ENCODE results near the gene PRKCE. TPM values are rescaled to one million over a fixed set of nuclear protein-coding genes. Genes with fewer than 3 reads are reported as not detected.

Gene PRKCE
- total and polyA plus RNA-seq, 11 donors, result 4.1 to 22.3 (median 16.2) TPM

DNA sequence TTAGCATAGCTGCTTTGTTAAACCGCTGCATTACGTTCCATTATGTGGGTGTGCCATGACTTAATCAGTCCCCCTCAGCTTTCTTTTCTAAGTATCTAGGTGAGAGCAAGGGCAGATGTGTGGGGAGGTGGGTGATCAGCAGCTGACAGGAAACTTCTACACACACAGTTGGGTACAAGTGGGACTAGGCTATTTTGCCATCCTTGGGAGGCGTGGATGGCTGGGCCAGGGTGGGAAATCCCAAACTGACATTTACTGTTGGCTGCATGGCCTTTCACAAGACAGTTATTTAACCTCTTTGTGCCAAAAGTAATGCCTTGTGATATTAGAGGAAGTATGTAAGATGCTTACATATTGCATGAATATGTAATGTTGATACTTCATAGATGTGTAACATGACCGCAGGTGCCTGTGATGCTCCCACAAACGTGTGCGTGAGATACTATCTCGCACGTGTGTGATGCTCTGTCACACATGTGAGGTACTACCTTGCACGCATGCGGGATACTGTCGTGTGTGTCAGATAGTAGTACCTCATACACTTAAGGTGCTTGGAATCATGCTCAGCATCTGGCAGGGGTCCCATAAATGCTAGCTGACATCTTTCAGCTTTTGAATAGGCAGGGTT is 314.5 kb downstream of the PRKCE start:
- intact Hi-C loops (cut with DNase I), result no loop called here
- DNase-seq (no peak), ATAC-seq (no peak)
- no peaks in the 10 kb centered on the region for H3K36me3 ChIP-seq
- no peak overlapping the region for H3K4me3 ChIP-seq
- H3K27me3 ChIP-seq, result no peaks in the 10 kb centered on the region
- no peaks in the 10 kb centered on the region for H3K9me3 ChIP-seq
- TF ChIP-seq CTCF (IDR thresholded peaks at IDR 0.05), result no peak
- TF ChIP-seq POLR2A (IDR thresholded peaks at IDR 0.05), result no peak
- no peak overlapping the region for H3K27ac ChIP-seq
- H3K4me1 ChIP-seq, result peaks cover 2 to 51% (median 37%) of the 10 kb centered on the region in 12 donors
- 92 to 95% (median 95%) methylated on average over 11 of the region's 11 CpGs for WGBS, 4 donors

- H3K4me3 ChIP-seq, result no peak overlapping the region
- intact Hi-C loops (cut with DNase I), result no loop called here
- ATAC-seq (no peak), DNase-seq (no peak)
- no peaks in the 10 kb centered on the region for H3K27me3 ChIP-seq
- no peaks in the 10 kb centered on the region for H3K36me3 ChIP-seq
- H3K9me3 ChIP-seq, result no peaks in the 10 kb centered on the region
- TF ChIP-seq CTCF (IDR thresholded peaks at IDR 0.05), result no peak
- 85 to 87% (median 86%) methylated on average over 12 to 14 of the region's 14 CpGs for WGBS, 4 donors
- H3K4me1 ChIP-seq, result peaks cover 2 to 26% (median 14%) of the 10 kb centered on the region in 12 donors
- no peak overlapping the region for H3K27ac ChIP-seq
Observed at GRCh38 chr2:45968946-45969584, 317.6 kb downstream of the PRKCE start.

GRCh38 chr2:45973426-45973825 is 322.0 kb downstream of the PRKCE start:
- 87 to 93% (median 92%) methylated on average over 4 of the region's 4 CpGs for WGBS, 4 donors
- no peaks in the 10 kb centered on the region for H3K27me3 ChIP-seq
- peaks cover 0 to 4% (median 0%) of the 10 kb centered on the region in 12 donors for H3K4me1 ChIP-seq
- TF ChIP-seq POLR2A (IDR thresholded peaks at IDR 0.05) (no peak), CTCF (IDR thresholded peaks at IDR 0.05) (no peak)
- DNase-seq, result no peak
- H3K4me3 ChIP-seq, result no peak overlapping the region
- no peaks in the 10 kb centered on the region for H3K9me3 ChIP-seq
- ATAC-seq, result no peak
- peaks cover 0 to 3% (median 0%) of the 10 kb centered on the region in 9 donors for H3K36me3 ChIP-seq
- intact Hi-C loops (cut with DNase I), result no loop called here
- H3K27ac ChIP-seq, result no peak overlapping the region

- DNase-seq (no peak), ATAC-seq (no peak)
- peaks cover 0 to 4% (median 0%) of the 10 kb centered on the region in 12 donors for H3K4me1 ChIP-seq
- H3K9me3 ChIP-seq, result no peaks in the 10 kb centered on the region
- intact Hi-C loops (cut with DNase I), result no loop called here
- TF ChIP-seq POLR2A (IDR thresholded peaks at IDR 0.05) (no peak), CTCF (IDR thresholded peaks at IDR 0.05) (no peak)
- no peak overlapping the region for H3K4me3 ChIP-seq
- whole genome bisulfite sequencing, 4 donors, result 95 to 97% (median 96%) methylated on average over 4 of the region's 4 CpGs
- peaks cover 0 to 9% (median 0%) of the 10 kb centered on the region in 9 donors for H3K36me3 ChIP-seq
- H3K27ac ChIP-seq, result no peak overlapping the region
- no peaks in the 10 kb centered on the region for H3K27me3 ChIP-seq
Observed at GRCh38 chr2:45974056-45974455, 322.6 kb downstream of the PRKCE start.
